DOHH2 (cell line): Measurements from ENCODE around the gene CAPN15.

Source experiments
- EZH2phosphoT487 ChIP-seq: fragments of 200-600 bp; sonication (generic); IDR thresholded peaks from 2 replicates; pipeline ENCODE4 v1.6.1; 2017; ENCODE audit warnings: borderline replicate concordance, mild to moderate bottlenecking, antibody characterized with exemption, low read length, moderate library complexity, mixed read lengths
- TF ChIP-seq, protein P1 (sequence below): fragments of 200-600 bp; sonication (generic); IDR thresholded peaks from one replicate; pipeline ENCODE4 v1.5.1; 2014; ENCODE audit warnings: antibody characterized with exemption, mild to moderate bottlenecking, low read depth, low read length; ENCODE audit not compliant: poor library complexity, severe bottlenecking

GRCh38 chr16:555528-556473 lies 28.3 kb downstream of the CAPN15 start:
- TF ChIP-seq, protein P1, sequence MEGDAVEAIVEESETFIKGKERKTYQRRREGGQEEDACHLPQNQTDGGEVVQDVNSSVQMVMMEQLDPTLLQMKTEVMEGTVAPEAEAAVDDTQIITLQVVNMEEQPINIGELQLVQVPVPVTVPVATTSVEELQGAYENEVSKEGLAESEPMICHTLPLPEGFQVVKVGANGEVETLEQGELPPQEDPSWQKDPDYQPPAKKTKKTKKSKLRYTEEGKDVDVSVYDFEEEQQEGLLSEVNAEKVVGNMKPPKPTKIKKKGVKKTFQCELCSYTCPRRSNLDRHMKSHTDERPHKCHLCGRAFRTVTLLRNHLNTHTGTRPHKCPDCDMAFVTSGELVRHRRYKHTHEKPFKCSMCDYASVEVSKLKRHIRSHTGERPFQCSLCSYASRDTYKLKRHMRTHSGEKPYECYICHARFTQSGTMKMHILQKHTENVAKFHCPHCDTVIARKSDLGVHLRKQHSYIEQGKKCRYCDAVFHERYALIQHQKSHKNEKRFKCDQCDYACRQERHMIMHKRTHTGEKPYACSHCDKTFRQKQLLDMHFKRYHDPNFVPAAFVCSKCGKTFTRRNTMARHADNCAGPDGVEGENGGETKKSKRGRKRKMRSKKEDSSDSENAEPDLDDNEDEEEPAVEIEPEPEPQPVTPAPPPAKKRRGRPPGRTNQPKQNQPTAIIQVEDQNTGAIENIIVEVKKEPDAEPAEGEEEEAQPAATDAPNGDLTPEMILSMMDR: no peak
- TF ChIP-seq EZH2phosphoT487: no peak
